Measurements from ENCODE around the gene CYREN. TPM values are rescaled to one million over a fixed set of nuclear protein-coding genes. Genes with fewer than 3 reads are reported as not detected.

Gene CYREN, protein sequence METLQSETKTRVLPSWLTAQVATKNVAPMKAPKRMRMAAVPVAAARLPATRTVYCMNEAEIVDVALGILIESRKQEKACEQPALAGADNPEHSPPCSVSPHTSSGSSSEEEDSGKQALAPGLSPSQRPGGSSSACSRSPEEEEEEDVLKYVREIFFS
- 100 to 1,000 TPM in 1 of 6 donors, 10 to 100 TPM in 5; 27.3 to 119 (median 40.4) TPM for total RNA-seq

DNA sequence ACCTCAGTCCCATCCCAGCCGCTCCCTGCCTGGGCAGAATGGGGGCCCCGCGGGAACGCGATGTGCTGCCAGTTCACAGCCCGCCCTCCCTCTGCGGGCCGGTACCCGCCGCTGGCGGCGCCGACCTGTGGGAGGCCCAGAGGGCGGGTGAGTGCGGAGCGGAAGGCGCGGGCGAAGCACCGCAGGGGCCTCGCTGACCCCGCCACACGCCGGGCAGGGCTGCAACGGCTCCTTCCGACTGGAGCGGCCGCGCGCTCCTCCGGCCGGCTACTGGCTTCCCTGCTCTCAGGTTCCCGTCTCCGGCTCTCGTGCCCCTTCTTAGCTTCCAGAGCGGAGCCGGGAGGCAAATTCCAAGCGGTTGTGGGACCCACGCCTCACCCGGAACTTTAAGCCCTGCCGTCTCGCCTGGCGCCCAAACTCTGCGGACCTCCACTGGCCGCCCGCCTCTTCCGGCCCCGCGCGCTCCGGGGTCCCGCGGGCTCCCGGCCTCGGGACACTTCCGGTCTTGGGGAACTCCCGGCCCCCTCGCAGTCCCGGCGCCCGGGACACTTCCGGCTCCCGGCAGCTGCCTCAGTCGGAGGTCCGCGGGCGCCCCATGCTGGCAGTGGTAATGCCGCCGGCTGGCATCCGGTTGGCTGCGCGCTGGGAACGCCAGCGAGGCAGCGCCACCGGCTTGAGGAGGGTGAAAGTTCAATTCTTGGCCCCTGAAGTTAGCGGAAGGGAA lies at the start of gene CYREN:
CYREN (minus strand) TSS at position 434 of the 724 bp plus-strand sequence. CDS start 1,785 bp downstream, outside the sequence.
- WGBS, 2 donors = 0 to 1% methylated on average over 19 to 60 of the region's 77 CpGs
- TF ChIP-seq POLR2A (IDR thresholded peaks at IDR 0.05) = peak in 3 of 4 donors; percentile 53 to 91 (median 54)
- peak in 2 of 4 donors; percentile 0 to 18 for TF ChIP-seq EP300 (IDR thresholded peaks at IDR 0.05)
- peak; percentile 81 to 83 for TF ChIP-seq POLR2AphosphoS5 (IDR thresholded peaks at IDR 0.05)
- TF ChIP-seq, protein P1, sequence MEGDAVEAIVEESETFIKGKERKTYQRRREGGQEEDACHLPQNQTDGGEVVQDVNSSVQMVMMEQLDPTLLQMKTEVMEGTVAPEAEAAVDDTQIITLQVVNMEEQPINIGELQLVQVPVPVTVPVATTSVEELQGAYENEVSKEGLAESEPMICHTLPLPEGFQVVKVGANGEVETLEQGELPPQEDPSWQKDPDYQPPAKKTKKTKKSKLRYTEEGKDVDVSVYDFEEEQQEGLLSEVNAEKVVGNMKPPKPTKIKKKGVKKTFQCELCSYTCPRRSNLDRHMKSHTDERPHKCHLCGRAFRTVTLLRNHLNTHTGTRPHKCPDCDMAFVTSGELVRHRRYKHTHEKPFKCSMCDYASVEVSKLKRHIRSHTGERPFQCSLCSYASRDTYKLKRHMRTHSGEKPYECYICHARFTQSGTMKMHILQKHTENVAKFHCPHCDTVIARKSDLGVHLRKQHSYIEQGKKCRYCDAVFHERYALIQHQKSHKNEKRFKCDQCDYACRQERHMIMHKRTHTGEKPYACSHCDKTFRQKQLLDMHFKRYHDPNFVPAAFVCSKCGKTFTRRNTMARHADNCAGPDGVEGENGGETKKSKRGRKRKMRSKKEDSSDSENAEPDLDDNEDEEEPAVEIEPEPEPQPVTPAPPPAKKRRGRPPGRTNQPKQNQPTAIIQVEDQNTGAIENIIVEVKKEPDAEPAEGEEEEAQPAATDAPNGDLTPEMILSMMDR (IDR thresholded peaks at IDR 0.05) = peak; percentile 64 to 94 (median 84)
- ATAC-seq (ENCODE audit: low FRiP score in 2 of 2) (peak; percentile 97), DNase-seq (peak; percentile 97 to 98)
- H3K4me1 ChIP-seq = peaks cover 41 to 60% (median 51%) of the 10 kb centered on the region in 4 donors
- H3K9me3 ChIP-seq = no peaks in the 10 kb centered on the region
- H3K27ac ChIP-seq = peak within 1 kb of the TSS; percentile 89 to 99 (median 98)
- no peaks in the 10 kb centered on the region for H3K27me3 ChIP-seq
- H3K4me3 ChIP-seq = peak within 1 kb of the TSS; percentile 71 to 92 (median 84)
- H3K36me3 ChIP-seq = peaks cover 0 to 32% (median 22%) of the 10 kb centered on the region in 4 donors

DNA sequence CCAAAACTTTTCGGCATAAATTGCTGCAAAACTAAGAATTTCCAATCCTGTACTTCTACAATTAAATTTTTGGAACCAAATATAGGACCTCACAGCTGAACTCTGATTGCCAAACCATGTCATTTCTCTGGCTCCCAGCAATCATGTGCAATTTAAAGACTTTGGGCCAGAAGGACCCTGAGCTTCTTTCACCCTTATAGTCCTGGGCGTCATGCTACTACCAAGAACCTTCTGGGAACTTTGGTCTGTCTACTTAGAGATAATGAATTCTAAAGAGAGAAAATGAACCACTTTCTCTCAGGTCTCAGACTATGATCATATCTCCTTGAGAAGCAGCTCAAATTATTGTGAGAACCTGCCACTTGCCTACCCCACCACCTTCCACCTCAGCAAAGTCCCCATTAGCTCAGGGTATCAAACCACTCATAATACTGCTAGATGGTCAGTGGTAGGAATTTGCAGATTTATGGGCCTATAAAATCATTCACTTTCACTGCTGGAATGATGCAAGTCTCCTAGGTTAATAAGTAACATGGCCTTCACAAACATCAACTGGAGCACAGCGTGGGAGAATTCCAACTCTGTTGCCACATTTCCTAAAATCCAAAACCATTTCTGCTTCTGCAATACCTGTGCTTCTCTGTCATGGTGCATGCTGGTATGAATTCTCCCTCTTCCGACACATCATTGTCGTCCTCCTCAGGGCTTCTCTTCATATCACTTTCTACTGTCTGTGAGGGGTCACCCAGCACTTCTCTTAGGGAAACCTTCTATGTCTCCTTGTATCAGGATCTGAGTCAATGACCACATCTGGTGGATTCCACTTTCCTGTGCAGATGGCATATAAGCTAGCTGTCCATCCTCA lies 47.4 kb upstream of the CYREN start:
- no peak for TF ChIP-seq POLR2AphosphoS5 (IDR thresholded peaks at IDR 0.05)
- no peak for TF ChIP-seq POLR2A (IDR thresholded peaks at IDR 0.05)
- TF ChIP-seq, protein P1 (IDR thresholded peaks at IDR 0.05) = no peak
- TF ChIP-seq EP300 (IDR thresholded peaks at IDR 0.05) = no peak
- 86 to 87% methylated on average over 5 of the region's 5 CpGs for WGBS, 2 donors
- DNase-seq (no peak), ATAC-seq (ENCODE audit: low FRiP score in 2 of 2) (no peak)
- H3K9me3 ChIP-seq = no peaks in the 10 kb centered on the region
- H3K4me3 ChIP-seq = no peak overlapping the region
- H3K4me1 ChIP-seq = no peaks in the 10 kb centered on the region
- H3K27me3 ChIP-seq = no peaks in the 10 kb centered on the region
- H3K36me3 ChIP-seq = no peaks in the 10 kb centered on the region
- H3K27ac ChIP-seq = no peak overlapping the region

DNA sequence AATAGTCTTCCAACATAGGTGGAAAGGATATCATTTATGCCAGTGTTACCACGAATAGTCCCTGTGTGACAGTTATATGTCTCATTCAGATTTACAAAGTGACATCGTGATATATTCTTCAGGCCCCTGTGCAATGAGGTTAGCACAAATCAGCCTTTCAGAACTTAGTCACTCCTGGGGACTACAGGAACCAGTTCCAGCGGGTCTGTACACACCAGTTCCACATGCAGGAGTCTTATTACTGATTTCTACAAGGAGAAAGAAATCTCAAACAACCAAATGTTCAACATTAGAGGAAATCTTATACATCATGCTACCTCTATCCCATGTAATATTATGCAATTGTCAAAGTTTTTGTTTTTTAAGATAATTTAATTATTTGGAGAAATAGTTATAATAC lies 45.2 kb upstream of the CYREN start:
- no peak for TF ChIP-seq EP300 (IDR thresholded peaks at IDR 0.05)
- TF ChIP-seq POLR2AphosphoS5 (IDR thresholded peaks at IDR 0.05) = no peak
- TF ChIP-seq, protein P1 (IDR thresholded peaks at IDR 0.05) = no peak
- no peak for TF ChIP-seq POLR2A (IDR thresholded peaks at IDR 0.05)
- H3K9me3 ChIP-seq = no peaks in the 10 kb centered on the region
- DNase-seq (no peak), ATAC-seq (ENCODE audit: low FRiP score in 2 of 2) (no peak)
- H3K36me3 ChIP-seq = no peaks in the 10 kb centered on the region
- no peaks in the 10 kb centered on the region for H3K27me3 ChIP-seq
- WGBS, 2 donors = 75 to 79% methylated on average over 3 of the region's 3 CpGs
- H3K4me3 ChIP-seq = no peak overlapping the region
- peaks cover 0 to 3% (median 1%) of the 10 kb centered on the region in 4 donors for H3K4me1 ChIP-seq
- no peak overlapping the region for H3K27ac ChIP-seq

DNA sequence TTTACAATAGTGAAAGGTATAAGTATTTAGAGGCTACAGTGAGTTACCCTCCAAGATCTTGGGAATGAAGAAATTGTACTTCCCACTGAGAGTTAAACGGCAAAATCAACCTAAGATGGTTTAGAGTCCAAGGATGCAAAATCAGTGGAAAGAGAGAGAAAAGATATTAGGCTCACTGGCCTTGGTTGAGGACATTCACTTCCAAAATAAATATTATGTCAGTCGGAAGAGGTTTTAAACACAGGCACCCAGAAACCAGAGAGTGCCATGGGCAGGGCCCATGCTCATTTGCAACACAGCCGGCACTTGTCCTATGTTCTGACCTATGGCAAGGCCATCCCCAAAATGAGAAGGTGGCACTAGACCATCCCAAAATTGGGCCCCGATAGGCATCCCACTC lies 44.7 kb upstream of the CYREN start:
- no peaks in the 10 kb centered on the region for H3K36me3 ChIP-seq
- H3K4me1 ChIP-seq = peaks cover 2 to 8% (median 6%) of the 10 kb centered on the region in 4 donors
- 88 to 96% methylated on average over 4 of the region's 4 CpGs for WGBS, 2 donors

More for the DNA sequence above, 44.7 kb upstream of the CYREN start:
- TF ChIP-seq, protein P1 (IDR thresholded peaks at IDR 0.05) = no peak
- TF ChIP-seq EP300 (IDR thresholded peaks at IDR 0.05) (no peak), POLR2A (IDR thresholded peaks at IDR 0.05) (no peak), POLR2AphosphoS5 (IDR thresholded peaks at IDR 0.05) (no peak)
- ATAC-seq (ENCODE audit: low FRiP score in 2 of 2) (no peak), DNase-seq (no peak)
- H3K27ac ChIP-seq = no peak overlapping the region
- no peaks in the 10 kb centered on the region for H3K27me3 ChIP-seq
- no peaks in the 10 kb centered on the region for H3K9me3 ChIP-seq
- H3K4me3 ChIP-seq = no peak overlapping the region

Measured in upper lobe of left lung (tissue), 6 donors.